Mesendoderm (in vitro differentiated cells): ENCODE measurements around the gene ZC3HAV1L.

Experiments
- DNase-seq: peaks from one replicate; pipeline ENCODE4 v3.0.0; 2013
- H2AK5ac ChIP-seq: 2 replicates; pipeline ENCODE4 v1.6.1; 2013; ENCODE audit warnings: low read length, inconsistent platforms
- H2BK120ac ChIP-seq: 2 replicates; pipeline ENCODE4 v1.6.1; 2013; ENCODE audit warnings: low read depth, mild to moderate bottlenecking, low read length, moderate library complexity, mixed read lengths
- H2BK15ac ChIP-seq: replicated peaks from 2 replicates; pipeline ENCODE4 v1.6.1; 2013; ENCODE audit warnings: low read depth, mild to moderate bottlenecking, moderate library complexity
- H2BK5ac ChIP-seq: 2 replicates; pipeline ENCODE4 v1.6.1; 2013; ENCODE audit warnings: low read length, inconsistent platforms
- H3K18ac ChIP-seq: 2 replicates; pipeline ENCODE4 v1.6.1; 2013; ENCODE audit warnings: mild to moderate bottlenecking, low read length, mixed read lengths
- H3K23ac ChIP-seq: one replicate; pipeline ENCODE4 v1.6.1; 2013; ENCODE audit warnings: low read length
- H3K27ac ChIP-seq: 2 replicates; pipeline ENCODE4 v1.5.1; 2013; ENCODE audit warnings: low read depth, mild to moderate bottlenecking, inconsistent platforms, low read length, moderate library complexity
- H3K27me3 ChIP-seq: 2 replicates; pipeline ENCODE4 v1.6.1; 2013; ENCODE audit warnings: low read length, control low read depth, mild to moderate bottlenecking, inconsistent platforms; ENCODE audit not compliant: insufficient read depth, poor library complexity
- H3K36me3 ChIP-seq: 2 replicates; pipeline ENCODE4 v1.6.1; 2013; ENCODE audit warnings: low read length, inconsistent platforms; ENCODE audit not compliant: control insufficient read depth, insufficient read depth
- H3K4ac ChIP-seq: one replicate; pipeline ENCODE4 v1.6.1; 2013; ENCODE audit warnings: low read depth, mild to moderate bottlenecking, low read length, moderate library complexity
- H3K4me1 ChIP-seq: 2 replicates; pipeline ENCODE4 v1.6.1; 2013; ENCODE audit warnings: low read depth, low read length, inconsistent platforms; ENCODE audit not compliant: control insufficient read depth
- H3K4me2 ChIP-seq: 2 replicates; pipeline ENCODE4 v1.6.1; 2013; ENCODE audit warnings: low read length
- H3K4me3 ChIP-seq: 2 replicates; pipeline ENCODE4 v1.5.1; 2013; ENCODE audit warnings: mild to moderate bottlenecking, low read length
- H3K56ac ChIP-seq: one replicate; pipeline ENCODE4 v1.6.1; 2013; ENCODE audit warnings: low read length
- H3K79me1 ChIP-seq: 2 replicates; pipeline ENCODE4 v1.6.1; 2013; ENCODE audit warnings: low read length, inconsistent platforms
- H3K79me2 ChIP-seq: 2 replicates; pipeline ENCODE4 v1.6.1; 2013; ENCODE audit warnings: mild to moderate bottlenecking, low read length; ENCODE audit not compliant: control insufficient read depth, insufficient read depth
- H3K9ac ChIP-seq: 2 replicates; pipeline ENCODE4 v1.6.1; 2013; ENCODE audit warnings: low read length, inconsistent platforms
- H4K5ac ChIP-seq: one replicate; pipeline ENCODE4 v1.6.1; 2013; ENCODE audit warnings: low read length
- H4K8ac ChIP-seq: one replicate; pipeline ENCODE4 v1.6.1; 2013; ENCODE audit warnings: low read depth, mild to moderate bottlenecking, control low read depth, low read length, moderate library complexity
- WGBS: extraction: QIAGEN DNeasy Blood & Tissue Kit; methylation state at CpG from one replicate; pipeline ENCODE4 v1.1.7; 2013; ENCODE audit warnings: low lambda C conversion rate, missing lambda C conversion rate; ENCODE audit not compliant: insufficient coverage; ENCODE audit errors: extremely low coverage; 5-methylcytosine and 5-hydroxymethylcytosine counted together

The ZC3HAV1L gene

DNA sequence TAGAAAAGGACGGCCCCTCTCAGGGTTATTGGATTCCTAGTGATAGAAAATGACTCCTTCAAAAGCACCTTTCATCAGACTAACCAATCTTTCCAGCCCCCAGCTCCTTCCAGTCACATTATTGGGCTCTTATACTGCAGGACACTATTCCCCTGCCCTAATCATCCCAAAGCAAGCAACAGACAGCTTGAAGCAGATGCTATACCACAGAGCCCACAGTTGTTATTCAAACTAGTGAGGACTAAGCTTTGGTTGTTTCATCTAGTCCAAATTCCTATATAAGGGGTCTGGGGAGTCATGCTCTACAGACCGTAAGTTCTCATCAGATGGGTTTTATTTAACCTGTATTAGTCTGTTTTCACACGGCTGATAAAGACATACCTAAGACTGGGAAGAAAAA lies 24.5 kb downstream of the ZC3HAV1L start:
- H2BK120ac ChIP-seq, result peak overlapping the region; percentile 38
- no peaks in the 10 kb centered on the region for H3K27me3 ChIP-seq
- no peaks in the 10 kb centered on the region for H3K79me2 ChIP-seq
- no peak overlapping the region for H4K8ac ChIP-seq
- no peak overlapping the region for H3K18ac ChIP-seq
- H2BK15ac ChIP-seq, result no peak overlapping the region
- no peaks in the 10 kb centered on the region for H3K36me3 ChIP-seq
- H2AK5ac ChIP-seq, result no peak overlapping the region
- no peak for DNase-seq
- no peak overlapping the region for H2BK5ac ChIP-seq
- no peak overlapping the region for H3K4me3 ChIP-seq
- no peak overlapping the region for H3K23ac ChIP-seq
- H3K9ac ChIP-seq, result no peak overlapping the region
- no peak overlapping the region for H4K5ac ChIP-seq
- H3K4me2 ChIP-seq, result no peak overlapping the region
- H3K56ac ChIP-seq, result no peak overlapping the region
- no peaks in the 10 kb centered on the region for H3K4me1 ChIP-seq
- no peak overlapping the region for H3K27ac ChIP-seq
- no peaks in the 10 kb centered on the region for H3K79me1 ChIP-seq
- WGBS, result no CpG with 5 or more reads among the region's 3 CpGs
- no peak overlapping the region for H3K4ac ChIP-seq

DNA sequence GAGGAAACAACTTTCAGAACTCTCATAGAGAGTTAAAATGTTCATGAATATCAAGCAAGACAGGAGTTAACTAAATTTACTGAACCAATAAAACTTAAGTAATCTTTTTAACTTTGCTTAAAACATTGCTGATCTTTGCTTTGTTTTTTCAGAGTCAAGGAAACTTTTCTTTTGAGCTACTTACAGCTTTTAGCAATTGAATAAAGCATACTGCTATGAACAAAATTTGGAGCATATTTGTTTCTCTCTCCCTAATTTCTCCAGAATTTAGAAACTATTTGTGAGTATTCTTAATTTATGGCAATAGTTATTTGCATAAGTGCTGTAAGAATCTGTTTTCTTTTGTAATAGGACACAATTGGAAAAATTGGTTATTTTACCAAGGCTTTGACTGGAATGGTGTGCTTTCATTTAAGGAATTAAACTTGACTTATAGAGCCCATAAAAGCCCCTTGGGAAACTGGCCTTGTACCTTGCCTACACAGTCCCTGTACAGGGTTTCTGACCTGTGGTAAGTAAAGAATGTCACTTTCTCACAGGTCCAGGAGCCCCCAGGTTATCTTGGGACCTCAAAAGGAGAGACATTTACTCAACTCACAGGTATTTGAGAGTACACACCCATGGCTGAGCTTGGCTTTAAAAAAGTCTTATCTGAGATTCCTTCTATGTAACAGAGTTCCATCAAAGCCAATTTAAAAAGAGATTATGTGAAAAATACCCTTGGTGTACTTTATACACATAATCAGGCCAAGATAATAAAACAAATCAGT lies 31.3 kb downstream of the ZC3HAV1L start:
- H3K9ac ChIP-seq, result no peak overlapping the region
- peak; percentile 38 for DNase-seq

DNA sequence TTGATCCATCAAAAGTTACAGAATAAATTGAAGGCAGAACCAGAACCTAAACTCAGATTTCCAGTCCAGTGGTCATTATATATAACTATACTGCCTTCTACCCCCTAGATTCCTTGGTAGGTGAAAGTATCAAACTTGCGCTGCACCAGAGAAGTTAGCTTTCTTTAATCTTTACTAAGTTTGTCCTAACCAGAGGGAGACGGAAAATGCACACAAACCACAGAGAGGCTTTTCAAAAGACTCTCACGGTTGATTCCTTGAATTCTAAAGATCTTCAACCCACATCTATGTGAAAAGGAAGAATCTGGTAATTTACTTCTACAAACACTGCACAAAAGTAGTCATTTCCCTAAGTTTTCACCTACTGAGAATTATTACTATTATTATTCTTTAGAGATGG lies 36.4 kb downstream of the ZC3HAV1L start:
- Histone ChIP-seq H3K27me3 (no peaks in the 10 kb centered on the region), H3K4me2 (no peak overlapping the region), H2AK5ac (no peak overlapping the region), H3K27ac (no peak overlapping the region), H3K79me1 (no peaks in the 10 kb centered on the region), H4K5ac (no peak overlapping the region), H3K9ac (no peak overlapping the region), H3K79me2 (no peaks in the 10 kb centered on the region), H3K4me3 (no peak overlapping the region), H4K8ac (no peak overlapping the region), H3K23ac (no peak overlapping the region), H3K4ac (no peak overlapping the region), H2BK120ac (no peak overlapping the region), H3K36me3 (no peaks in the 10 kb centered on the region), H3K4me1 (no peaks in the 10 kb centered on the region), H3K56ac (no peak overlapping the region), H2BK15ac (no peak overlapping the region), H3K18ac (no peak overlapping the region), H2BK5ac (no peak overlapping the region)
- no peak for DNase-seq
- no CpG with 5 or more reads among the region's 3 CpGs for WGBS

More for the DNA sequence above, 31.3 kb downstream of the ZC3HAV1L start:
- Histone ChIP-seq H2BK120ac (no peak overlapping the region), H3K36me3 (no peaks in the 10 kb centered on the region), H3K27me3 (no peaks in the 10 kb centered on the region), H2BK5ac (no peak overlapping the region), H4K8ac (no peak overlapping the region), H3K23ac (no peak overlapping the region), H3K4me3 (no peak overlapping the region), H4K5ac (no peak overlapping the region), H3K4me2 (no peak overlapping the region), H2AK5ac (no peak overlapping the region), H3K4me1 (no peaks in the 10 kb centered on the region), H3K27ac (no peak overlapping the region), H3K4ac (no peak overlapping the region), H3K79me2 (no peaks in the 10 kb centered on the region), H3K56ac (no peak overlapping the region), H3K18ac (no peak overlapping the region), H3K79me1 (no peaks in the 10 kb centered on the region), H2BK15ac (no peak overlapping the region)

DNA sequence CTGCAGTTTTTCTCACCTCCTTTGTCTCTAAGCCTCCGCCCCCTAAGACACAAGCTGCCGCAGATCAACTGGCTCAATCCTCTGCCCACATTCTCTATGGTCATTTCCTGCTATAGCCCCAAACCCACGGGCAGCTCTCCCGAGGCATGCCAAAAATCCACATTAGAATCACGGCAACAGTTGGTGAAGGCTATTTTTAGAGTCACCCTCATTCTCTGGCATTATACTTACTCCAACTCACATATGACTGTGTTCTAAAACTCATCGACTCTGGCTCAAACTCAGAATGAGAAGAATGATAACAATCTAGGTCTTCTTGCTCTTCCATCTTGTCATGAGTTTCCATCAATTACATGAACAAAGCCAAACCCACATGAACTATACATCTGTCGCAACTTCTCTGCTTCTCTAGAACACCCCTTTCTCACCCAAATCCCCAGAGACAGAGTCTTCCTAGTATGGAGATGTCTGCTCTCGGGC lies 43.8 kb downstream of the ZC3HAV1L start:
- Histone ChIP-seq H2BK120ac (no peak overlapping the region), H3K23ac (no peak overlapping the region), H4K5ac (no peak overlapping the region), H3K4me3 (no peak overlapping the region), H3K27me3 (no peaks in the 10 kb centered on the region), H2AK5ac (no peak overlapping the region), H3K4me1 (no peaks in the 10 kb centered on the region), H3K18ac (no peak overlapping the region), H3K4ac (no peak overlapping the region), H3K36me3 (no peaks in the 10 kb centered on the region), H2BK15ac (no peak overlapping the region), H3K79me1 (no peaks in the 10 kb centered on the region), H3K4me2 (no peak overlapping the region), H3K56ac (no peak overlapping the region), H3K27ac (no peak overlapping the region), H3K9ac (no peak overlapping the region), H3K79me2 (no peaks in the 10 kb centered on the region), H4K8ac (no peak overlapping the region), H2BK5ac (no peak overlapping the region)
- no CpG with 5 or more reads among the region's 8 CpGs for WGBS
- no peak for DNase-seq

DNA sequence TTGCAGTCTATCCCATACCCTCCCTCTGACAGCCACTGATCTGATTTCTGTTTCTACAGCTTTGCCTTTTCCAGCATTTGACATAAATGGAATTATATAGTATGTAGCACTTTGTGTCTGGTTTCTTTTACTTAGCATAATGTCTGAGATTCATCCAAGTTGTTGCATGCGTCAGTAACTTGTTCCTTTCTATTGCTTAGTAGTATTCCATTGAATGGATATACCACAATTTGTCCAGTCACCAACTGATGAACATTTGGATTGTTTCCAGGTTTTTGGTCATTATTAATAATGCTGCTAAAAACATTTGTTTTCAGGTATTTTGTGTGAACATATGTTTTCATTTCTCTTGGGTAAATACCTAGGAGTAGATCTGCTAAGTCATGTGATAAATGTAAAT lies 48.2 kb downstream of the ZC3HAV1L start:
- no peak overlapping the region for H3K4me3 ChIP-seq
- WGBS, result no CpG with 5 or more reads among the region's 1 CpG

DNA sequence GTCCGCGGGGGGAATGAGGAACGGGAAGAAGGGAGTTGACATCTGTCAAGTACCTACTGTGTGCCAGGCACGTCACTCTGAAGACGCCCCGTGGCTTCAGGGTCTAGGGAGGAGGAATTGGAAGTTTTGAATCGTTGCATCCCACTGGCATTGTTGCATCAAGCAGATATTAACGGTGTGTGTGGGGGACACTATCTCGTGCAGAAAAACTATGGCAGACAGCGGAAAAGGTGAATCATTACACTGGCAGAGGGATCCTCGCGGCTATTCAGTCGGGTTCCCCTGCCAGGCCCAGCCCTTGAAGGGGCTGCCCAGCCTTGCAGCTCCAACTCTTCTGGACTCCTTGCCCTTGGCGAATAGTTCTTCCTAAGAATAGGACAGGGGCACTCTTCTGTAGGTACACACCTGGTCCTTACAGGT lies 53.6 kb downstream of the ZC3HAV1L start:
- no peak overlapping the region for H3K18ac ChIP-seq
- no peak overlapping the region for H3K4me3 ChIP-seq
- no peak overlapping the region for H2BK120ac ChIP-seq
- peaks cover 4% of the 10 kb centered on the region for H3K79me1 ChIP-seq
- no peak overlapping the region for H4K5ac ChIP-seq
- no peak for DNase-seq
- no CpG with 5 or more reads among the region's 14 CpGs for WGBS
- no peak overlapping the region for H2AK5ac ChIP-seq
- peak overlapping the region; percentile 71 for H3K4me2 ChIP-seq
- no peak overlapping the region for H3K4ac ChIP-seq
- H3K36me3 ChIP-seq, result no peaks in the 10 kb centered on the region
- no peak overlapping the region for H2BK5ac ChIP-seq
- peak overlapping the region; percentile 45 for H3K23ac ChIP-seq
- no peak overlapping the region for H4K8ac ChIP-seq
- peak overlapping the region; percentile 85 for H3K56ac ChIP-seq
- H3K79me2 ChIP-seq, result peaks cover 4% of the 10 kb centered on the region
- H3K27me3 ChIP-seq, result no peaks in the 10 kb centered on the region
- peaks cover 9% of the 10 kb centered on the region for H3K4me1 ChIP-seq
- no peak overlapping the region for H3K27ac ChIP-seq
- no peak overlapping the region for H2BK15ac ChIP-seq
- H3K9ac ChIP-seq, result peak overlapping the region; percentile 74

More for the DNA sequence above, 48.2 kb downstream of the ZC3HAV1L start:
- no peak for DNase-seq
- H3K23ac ChIP-seq, result no peak overlapping the region
- H4K8ac ChIP-seq, result no peak overlapping the region
- no peak overlapping the region for H3K9ac ChIP-seq
- H3K18ac ChIP-seq, result no peak overlapping the region
- H4K5ac ChIP-seq, result no peak overlapping the region
- H3K4me2 ChIP-seq, result no peak overlapping the region
- H2BK15ac ChIP-seq, result no peak overlapping the region
- H3K27me3 ChIP-seq, result no peaks in the 10 kb centered on the region
- no peak overlapping the region for H3K56ac ChIP-seq
- H2AK5ac ChIP-seq, result no peak overlapping the region
- H3K36me3 ChIP-seq, result no peaks in the 10 kb centered on the region
- no peaks in the 10 kb centered on the region for H3K79me1 ChIP-seq
- no peaks in the 10 kb centered on the region for H3K4me1 ChIP-seq
- no peak overlapping the region for H2BK5ac ChIP-seq
- no peak overlapping the region for H3K4ac ChIP-seq
- H3K27ac ChIP-seq, result no peak overlapping the region
- no peak overlapping the region for H2BK120ac ChIP-seq
- no peaks in the 10 kb centered on the region for H3K79me2 ChIP-seq
